Thoracic aorta (tissue), 2 donors: Measurements from ENCODE around the gene SWT1. TPM values are rescaled to one million over a fixed set of nuclear protein-coding genes. Genes with fewer than 3 reads are reported as not detected.

ENCODE experiments used
- ATAC-seq: fragments of 150-250 bp; one replicate; pipeline ENCODE4 v1.8.0; 2017; ENCODE audit warnings: low read depth; ENCODE audit not compliant: insufficient number of reproducible peaks, low FRiP score
- DNase-seq: peaks from one replicate; pipeline ENCODE4 v3.0.0-alpha.2; 2020; ENCODE audit warnings: low spot score
- H3K27ac ChIP-seq, 2 donors: fragments of 200-600 bp; sonication (generic); 1 replicate in 1 of 2; 2 replicates in 1 of 2; pipeline ENCODE4 v1.5.1; 2016; ENCODE audit warnings: mild to moderate bottlenecking in 2 of 2, moderate library complexity in 2 of 2
- H3K27me3 ChIP-seq: fragments of 200-600 bp; sonication (generic); replicated peaks from 2 replicates; pipeline ENCODE4 v1.6.0; 2016; ENCODE audit warnings: mild to moderate bottlenecking; ENCODE audit not compliant: insufficient read depth
- H3K36me3 ChIP-seq: fragments of 200-600 bp; sonication (generic); one replicate; pipeline ENCODE4 v1.5.1; 2016
- H3K4me1 ChIP-seq, 2 donors: fragments of 200-600 bp; sonication (generic); 1 replicate in 1 of 2; 2 replicates in 1 of 2; pipeline versions ENCODE4 v1.5.1 to v1.6.0; 2016; ENCODE audit warnings: low read depth in 2 of 2, mild to moderate bottlenecking in 1 of 2; ENCODE audit not compliant: control insufficient read depth in 1 of 2
- H3K4me3 ChIP-seq: fragments of 200-600 bp; sonication (generic); 2 replicates; pipeline ENCODE4 v1.5.1; 2016; ENCODE audit warnings: mild to moderate bottlenecking
- H3K9me3 ChIP-seq: fragments of 200-600 bp; sonication (generic); 2 replicates; pipeline ENCODE4 v1.5.1; 2016
- total RNA-seq, 2 donors: library from RNA; depleted of rRNA; stranded (reverse); fragments of >200 nt; gene quantifications; one replicate each; pipeline versions ENCODE4 v1.1.0 to v1.2.3, GENCODE V29; 2016
- TF ChIP-seq, protein P1 (sequence below): fragments of 200-600 bp; sonication (generic); IDR thresholded peaks from one replicate; pipeline ENCODE4 v1.5.1; 2019; ENCODE audit warnings: antibody characterized with exemption

SWT1 gene, protein sequence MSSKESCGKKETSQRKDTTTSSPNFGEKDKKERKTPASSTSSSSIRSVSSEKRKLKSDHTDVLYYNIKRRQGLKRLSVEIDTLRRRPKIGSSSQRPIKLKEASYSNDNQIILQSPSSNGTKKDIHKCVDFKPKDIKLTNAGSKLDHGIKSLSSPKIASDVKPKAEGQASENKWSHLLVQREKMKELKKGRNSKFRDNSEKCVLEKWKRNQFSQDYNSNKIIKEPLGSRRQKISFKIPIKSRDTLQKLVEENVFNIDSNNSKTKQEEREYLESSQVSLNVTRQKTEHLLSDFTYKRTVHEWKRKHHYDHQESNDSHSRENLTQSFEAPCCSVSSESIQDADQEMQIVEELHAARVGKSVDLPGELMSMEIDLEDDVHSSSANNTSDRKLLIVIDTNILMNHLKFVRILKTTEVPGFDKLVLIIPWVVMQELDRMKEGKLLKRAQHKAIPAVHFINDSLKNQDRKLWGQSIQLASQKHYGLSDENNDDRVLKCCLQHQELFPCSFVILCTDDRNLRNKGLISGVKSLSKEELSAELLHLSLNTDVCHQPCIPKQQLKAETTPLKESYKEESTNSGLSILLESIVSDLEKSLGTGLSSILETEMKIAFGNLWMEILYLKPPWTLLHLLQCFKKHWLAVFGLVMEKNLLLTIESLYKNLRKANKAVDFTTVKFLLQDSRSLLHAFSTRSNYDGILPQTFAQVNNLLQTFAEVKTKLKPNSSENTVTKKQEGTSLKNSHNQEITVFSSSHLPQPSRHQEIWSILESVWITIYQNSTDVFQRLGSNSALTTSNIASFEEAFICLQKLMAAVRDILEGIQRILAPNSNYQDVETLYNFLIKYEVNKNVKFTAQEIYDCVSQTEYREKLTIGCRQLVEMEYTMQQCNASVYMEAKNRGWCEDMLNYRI
- 1 to 10 TPM; 5.1 to 9.2 TPM for total RNA-seq

DNA sequence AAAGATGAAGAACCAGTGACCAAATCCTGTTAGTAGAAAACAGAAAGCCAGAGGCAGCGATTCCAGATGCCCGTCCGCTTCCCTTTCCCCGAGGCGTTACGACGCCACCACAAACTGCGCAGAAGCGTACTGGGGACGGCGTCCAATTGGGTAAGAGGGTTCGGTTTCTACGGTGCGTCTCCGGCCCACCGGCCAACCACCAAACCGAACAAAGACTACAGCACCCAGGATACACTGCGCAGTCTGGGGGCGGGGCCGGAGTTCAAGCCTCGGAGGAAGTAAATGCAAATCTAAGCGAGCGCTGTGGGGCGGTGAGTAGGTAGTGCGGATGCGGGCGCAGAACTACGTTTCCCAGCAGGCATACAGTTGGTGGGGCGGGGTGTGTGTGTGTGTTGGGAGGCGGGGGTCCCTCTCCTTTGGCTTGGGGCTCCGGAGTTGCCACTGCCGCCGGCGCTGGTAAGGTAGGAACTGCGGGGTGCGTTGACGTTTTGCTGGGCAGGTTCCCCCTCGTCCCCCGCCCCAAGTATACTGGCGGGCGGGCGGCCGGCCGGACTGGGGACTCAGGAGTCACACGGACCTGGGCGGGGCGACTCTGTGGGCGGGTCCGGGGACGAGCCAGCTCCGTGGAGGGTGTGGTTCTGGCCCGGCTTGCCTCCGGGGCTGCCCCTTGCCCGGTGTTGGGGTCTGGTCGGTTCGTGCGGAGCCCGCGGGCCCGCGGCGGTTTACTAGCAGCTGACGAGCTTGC lies at the start of gene SWT1, which contains the start of gene TRMT1L:
SWT1 (plus strand) TSS at position 314 of the 745 bp plus-strand sequence. CDS start 3,675 bp downstream, outside the sequence.
TRMT1L (minus strand) TSS at position 100 of the 745 bp plus-strand sequence. CDS start 241 bp downstream, outside the sequence.
- DNase-seq (peak; percentile 100), ATAC-seq (peak; percentile 93)
- TF ChIP-seq, protein P1, sequence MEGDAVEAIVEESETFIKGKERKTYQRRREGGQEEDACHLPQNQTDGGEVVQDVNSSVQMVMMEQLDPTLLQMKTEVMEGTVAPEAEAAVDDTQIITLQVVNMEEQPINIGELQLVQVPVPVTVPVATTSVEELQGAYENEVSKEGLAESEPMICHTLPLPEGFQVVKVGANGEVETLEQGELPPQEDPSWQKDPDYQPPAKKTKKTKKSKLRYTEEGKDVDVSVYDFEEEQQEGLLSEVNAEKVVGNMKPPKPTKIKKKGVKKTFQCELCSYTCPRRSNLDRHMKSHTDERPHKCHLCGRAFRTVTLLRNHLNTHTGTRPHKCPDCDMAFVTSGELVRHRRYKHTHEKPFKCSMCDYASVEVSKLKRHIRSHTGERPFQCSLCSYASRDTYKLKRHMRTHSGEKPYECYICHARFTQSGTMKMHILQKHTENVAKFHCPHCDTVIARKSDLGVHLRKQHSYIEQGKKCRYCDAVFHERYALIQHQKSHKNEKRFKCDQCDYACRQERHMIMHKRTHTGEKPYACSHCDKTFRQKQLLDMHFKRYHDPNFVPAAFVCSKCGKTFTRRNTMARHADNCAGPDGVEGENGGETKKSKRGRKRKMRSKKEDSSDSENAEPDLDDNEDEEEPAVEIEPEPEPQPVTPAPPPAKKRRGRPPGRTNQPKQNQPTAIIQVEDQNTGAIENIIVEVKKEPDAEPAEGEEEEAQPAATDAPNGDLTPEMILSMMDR, result no peak
- H3K27ac ChIP-seq, result peak within 1 kb of the TSS; percentile 99
- H3K4me3 ChIP-seq, result peak within 1 kb of the TSS; percentile 95
- H3K36me3 ChIP-seq, result no peaks in the 10 kb centered on the region
- H3K4me1 ChIP-seq, result peaks cover 27 to 33% of the 10 kb centered on the region in 2 donors
- no peaks in the 10 kb centered on the region for H3K9me3 ChIP-seq
- no peaks in the 10 kb centered on the region for H3K27me3 ChIP-seq

DNA sequence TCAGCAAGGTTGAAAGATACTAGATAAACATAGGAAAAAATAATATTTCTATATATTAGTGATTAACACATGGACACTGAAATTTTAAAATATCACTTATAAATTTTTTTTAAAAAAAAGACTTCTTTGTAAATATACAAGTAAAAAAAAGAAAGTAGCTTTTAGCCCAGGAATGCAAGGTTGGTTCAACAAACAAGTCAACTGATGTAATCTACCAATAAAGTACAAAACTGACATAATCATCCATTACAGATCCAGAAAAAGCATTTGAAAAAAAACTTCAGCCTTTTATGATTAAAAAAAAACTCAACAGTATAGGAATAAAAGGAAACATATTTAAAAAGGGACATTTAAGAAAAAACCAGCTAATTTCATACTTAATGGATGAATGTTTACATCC lies 48.6 kb upstream of the SWT1 start:
- ATAC-seq (no peak), DNase-seq (no peak)
- Histone ChIP-seq H3K9me3 (peaks cover 8% of the 10 kb centered on the region), H3K4me1 (no peaks in the 10 kb centered on the region), H3K27me3 (no peaks in the 10 kb centered on the region), H3K36me3 (peaks cover 3% of the 10 kb centered on the region), H3K27ac (no peak overlapping the region), H3K4me3 (no peak overlapping the region)
- TF ChIP-seq, protein P1, result no peak

DNA sequence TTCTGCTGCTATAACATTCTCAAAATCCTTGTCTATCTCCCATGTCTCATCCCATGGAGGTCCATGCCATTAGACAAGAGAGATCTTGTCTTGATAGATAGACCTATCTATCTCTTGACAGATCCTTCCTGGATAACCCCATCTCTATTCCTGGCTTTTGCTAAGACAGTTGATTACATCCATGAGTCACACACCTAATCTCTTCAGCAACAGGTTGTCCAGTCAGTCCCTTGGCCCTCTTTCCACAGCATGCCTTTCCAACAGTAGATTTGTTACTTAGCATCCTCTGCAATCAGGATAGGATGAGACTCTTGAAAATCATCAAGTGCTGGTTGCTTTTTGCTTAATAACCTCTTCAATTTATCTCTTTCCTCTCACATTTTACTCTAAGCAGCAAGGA lies 46.8 kb upstream of the SWT1 start:
- Histone ChIP-seq H3K27me3 (no peaks in the 10 kb centered on the region), H3K9me3 (peaks cover 8% of the 10 kb centered on the region), H3K27ac (no peak overlapping the region), H3K4me3 (no peak overlapping the region), H3K4me1 (no peaks in the 10 kb centered on the region), H3K36me3 (no peaks in the 10 kb centered on the region)
- ATAC-seq (no peak), DNase-seq (no peak)
- TF ChIP-seq, protein P1, result no peak

DNA sequence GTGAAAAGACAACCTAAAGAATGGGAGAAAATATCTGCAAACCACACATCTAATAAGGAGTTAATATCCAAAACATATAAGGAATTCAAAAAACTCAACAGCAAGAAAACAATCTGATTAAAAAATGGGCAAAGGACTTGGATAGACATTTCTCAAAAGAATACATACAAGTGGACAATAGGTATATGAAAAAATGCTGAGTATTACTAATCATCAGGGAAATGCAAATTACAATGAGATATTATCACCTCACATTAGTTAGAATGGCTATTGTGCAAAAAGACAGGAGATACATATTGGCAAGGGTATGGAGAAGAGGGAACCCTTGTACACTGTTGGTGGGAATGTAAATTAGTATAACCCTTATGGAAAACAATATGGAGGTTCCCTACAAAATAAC lies 45.1 kb upstream of the SWT1 start:
- Histone ChIP-seq H3K4me1 (no peaks in the 10 kb centered on the region), H3K9me3 (peaks cover 8% of the 10 kb centered on the region), H3K27ac (no peak overlapping the region), H3K27me3 (no peaks in the 10 kb centered on the region), H3K36me3 (no peaks in the 10 kb centered on the region), H3K4me3 (no peak overlapping the region)
- DNase-seq (no peak), ATAC-seq (no peak)
- TF ChIP-seq, protein P1, result no peak
